Renal cortical epithelial cell (primary cell): Measurements from ENCODE around the gene KMT5C. TPM values are rescaled to one million over a fixed set of nuclear protein-coding genes. Genes with fewer than 3 reads are reported as not detected.
"Not testable (repeated sequence)": the region's sequence is repeated elsewhere in the genome, so short reads cannot be mapped to it uniquely, and the experiment has no call there.

ENCODE experiments used
- DNase-seq: peaks from one replicate; pipeline ENCODE4 v3.0.0-alpha.2; 2011; ENCODE audit warnings: low read depth
- total RNA-seq: library from RNA; depleted of rRNA; stranded (reverse); fragments of >200 nt; gene quantifications from 2 replicates; pipeline ENCODE4 v1.2.3, GENCODE V29; 2014

Gene KMT5C
- total RNA-seq, 1 donor from 2014 or later, result 10.4 TPM

DNA sequence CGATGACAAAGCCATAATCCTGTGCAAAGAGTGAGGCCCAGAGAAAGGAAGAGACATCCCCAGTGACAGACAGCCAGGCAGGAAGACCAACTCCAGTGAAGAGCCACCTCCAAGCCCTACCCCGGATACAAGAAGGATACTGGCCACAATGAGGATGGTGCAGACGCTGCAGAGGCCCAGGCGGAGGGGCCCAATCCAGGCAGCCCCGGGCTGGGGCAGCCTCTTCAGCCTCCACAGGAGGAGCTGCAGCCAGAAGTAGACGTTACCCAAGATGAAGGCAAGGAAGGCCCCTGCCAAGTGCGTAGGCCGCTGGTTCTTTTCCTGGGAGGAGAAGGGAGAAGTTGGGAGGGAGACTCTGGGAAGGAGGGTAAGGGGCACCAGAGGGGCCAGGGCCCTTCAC is 23.0 kb upstream of the KMT5C start:
- DNase-seq, result no peak

DNA sequence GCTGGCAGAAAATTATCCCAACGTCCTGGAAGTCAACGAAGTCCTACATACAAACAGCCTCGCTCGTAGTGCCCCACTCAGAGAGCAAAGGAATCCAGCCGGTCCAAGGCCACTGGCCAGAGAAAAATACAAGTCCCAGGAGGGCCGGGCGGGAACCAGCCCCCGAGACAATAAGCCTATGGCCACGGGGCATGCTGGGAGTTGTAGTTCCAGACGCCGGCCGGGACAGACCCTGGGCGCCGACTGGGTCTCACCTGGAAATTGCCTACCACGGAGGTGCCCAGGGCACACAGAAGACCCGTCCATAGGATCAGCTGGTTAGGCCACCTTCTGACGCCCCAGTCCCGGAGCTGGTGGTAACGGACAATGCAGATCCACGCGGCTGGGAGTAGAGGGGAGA is 19.9 kb upstream of the KMT5C start:
- no peak for DNase-seq

- no peak for DNase-seq
Measured at GRCh38 chr19:55320844-55321419, 18.7 kb upstream of the KMT5C start.

- DNase-seq, result no peak
Measured at GRCh38 chr19:55321466-55322137, 18.1 kb upstream of the KMT5C start.

- no peak for DNase-seq
Measured at GRCh38 chr19:55322204-55322885, 17.3 kb upstream of the KMT5C start.

GRCh38 chr19:55324662-55325061 is 15.0 kb upstream of the KMT5C start:
- DNase-seq, result no peak

DNA sequence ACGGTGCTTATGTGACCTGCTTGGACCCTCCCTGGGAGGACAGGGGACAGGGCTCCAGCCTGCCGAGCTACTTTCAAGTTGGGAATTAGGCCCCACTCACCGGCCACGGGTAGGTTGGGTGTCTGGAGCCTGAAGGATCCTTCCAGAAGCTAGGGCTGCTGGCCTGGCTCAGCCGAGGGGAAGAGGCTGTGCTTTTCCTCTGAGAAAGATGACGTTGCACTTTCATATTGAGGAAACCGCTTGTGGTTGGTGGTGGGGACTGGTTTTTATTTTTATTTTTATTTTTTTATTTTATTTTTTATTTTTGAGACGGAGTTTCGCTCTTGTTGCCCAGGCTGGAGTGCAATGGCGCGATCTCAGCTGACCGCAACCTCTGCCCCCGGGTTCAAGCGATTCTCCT is 14.5 kb upstream of the KMT5C start, which contains the start of gene TMEM150B:
TMEM150B (minus strand) TSS at position 170 of the 400 bp plus-strand sequence. CDS start 4,305 bp downstream, outside the sequence.
- DNase-seq, result no peak

DNA sequence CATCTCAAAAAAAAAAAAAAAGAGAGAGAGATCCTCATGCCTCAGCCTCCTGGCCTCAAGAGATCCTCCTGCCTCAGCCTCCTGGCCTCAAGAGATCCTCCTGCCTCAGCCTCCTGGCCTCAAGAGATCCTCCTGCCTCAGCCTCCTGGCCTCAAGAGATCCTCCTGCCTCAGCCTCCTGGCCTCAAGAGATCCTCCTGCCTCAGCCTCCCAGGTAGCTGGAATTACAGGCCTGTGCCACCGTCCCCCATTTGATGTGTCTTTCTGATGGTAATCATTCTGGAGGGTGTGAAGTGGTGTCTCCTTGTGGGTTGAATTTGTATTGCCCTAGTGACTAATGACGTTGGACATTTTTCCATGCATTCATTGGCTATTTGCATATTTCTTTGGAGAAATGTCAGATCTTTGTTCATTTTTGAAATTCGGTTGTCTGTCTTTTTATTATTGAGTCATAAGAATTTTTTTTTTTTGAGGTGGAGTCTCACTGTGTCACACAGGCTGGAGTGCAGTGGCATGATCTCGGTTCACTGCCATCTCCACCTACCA is 10.8 kb upstream of the KMT5C start:
- not testable (repeated sequence) for DNase-seq

DNA sequence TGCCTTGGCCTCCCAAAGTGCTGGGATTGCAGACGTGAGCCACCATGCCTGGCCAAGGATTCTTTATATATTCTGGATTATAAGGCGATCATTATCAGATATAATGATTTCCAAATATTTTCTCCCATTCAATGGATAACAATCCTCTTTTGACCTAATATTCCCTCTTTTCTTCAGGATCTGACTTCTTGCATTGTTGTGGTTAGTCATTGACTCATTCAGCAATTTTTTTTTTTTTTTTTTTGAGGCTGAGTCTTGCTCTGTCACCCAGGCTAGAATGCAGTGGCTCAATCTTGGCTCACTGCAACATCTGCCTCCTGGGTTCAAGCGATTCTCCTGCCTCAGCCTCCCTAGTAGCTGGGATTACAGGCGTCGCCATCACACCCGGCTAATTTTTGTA is 9.9 kb upstream of the KMT5C start:
- peak; percentile 49 for DNase-seq

GRCh38 chr19:55333870-55334269 is 5.8 kb upstream of the KMT5C start:
- peak; percentile 51 for DNase-seq

- no peak for DNase-seq
Measured at GRCh38 chr19:55336101-55336500, 3.6 kb upstream of the KMT5C start.

GRCh38 chr19:55339889-55340783 is 460 bp downstream of the KMT5C start:
- no peak for DNase-seq

DNA sequence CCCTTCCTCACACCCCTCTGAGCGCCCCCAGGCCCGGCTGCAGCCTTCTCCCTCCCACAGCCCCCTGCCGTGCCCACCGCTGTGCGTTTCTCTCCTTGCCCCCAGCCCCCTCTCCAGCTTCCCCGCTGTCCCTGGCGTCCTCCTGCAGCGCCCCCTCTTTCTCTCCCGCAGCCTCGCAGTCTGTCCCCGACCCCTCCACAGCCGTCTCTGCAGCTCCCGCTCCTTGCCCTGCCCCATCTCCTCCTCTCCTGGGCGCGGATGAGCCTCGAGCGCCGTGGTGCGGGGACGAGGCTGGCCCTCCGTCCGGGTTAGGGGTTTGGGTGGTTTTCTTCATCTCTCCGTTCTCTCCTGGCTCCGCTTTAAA is 1.1 kb downstream of the KMT5C start:
- DNase-seq, result no peak

DNA sequence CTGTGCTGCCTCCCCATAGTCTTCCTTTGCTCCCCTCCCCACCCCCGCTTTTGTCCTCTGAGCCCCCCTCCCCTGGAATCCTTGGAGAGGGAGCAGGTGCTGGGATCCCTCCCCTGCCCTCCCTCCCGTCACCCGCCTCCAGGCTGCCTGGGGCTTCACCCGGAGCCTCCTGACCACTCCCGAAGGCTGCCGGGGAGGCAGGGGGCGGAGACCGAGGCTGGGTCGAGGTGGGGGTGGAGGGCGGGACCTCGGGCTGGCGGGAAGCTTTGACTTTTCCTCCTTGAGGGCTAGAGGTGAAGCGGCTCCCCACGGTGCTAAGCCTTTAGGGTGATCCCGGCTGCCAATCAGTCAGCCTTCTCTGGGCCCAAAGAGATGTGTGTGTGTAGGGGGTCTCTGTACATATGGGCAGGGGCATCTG is 1.5 kb downstream of the KMT5C start:
- peak; percentile 37 for DNase-seq

DNA sequence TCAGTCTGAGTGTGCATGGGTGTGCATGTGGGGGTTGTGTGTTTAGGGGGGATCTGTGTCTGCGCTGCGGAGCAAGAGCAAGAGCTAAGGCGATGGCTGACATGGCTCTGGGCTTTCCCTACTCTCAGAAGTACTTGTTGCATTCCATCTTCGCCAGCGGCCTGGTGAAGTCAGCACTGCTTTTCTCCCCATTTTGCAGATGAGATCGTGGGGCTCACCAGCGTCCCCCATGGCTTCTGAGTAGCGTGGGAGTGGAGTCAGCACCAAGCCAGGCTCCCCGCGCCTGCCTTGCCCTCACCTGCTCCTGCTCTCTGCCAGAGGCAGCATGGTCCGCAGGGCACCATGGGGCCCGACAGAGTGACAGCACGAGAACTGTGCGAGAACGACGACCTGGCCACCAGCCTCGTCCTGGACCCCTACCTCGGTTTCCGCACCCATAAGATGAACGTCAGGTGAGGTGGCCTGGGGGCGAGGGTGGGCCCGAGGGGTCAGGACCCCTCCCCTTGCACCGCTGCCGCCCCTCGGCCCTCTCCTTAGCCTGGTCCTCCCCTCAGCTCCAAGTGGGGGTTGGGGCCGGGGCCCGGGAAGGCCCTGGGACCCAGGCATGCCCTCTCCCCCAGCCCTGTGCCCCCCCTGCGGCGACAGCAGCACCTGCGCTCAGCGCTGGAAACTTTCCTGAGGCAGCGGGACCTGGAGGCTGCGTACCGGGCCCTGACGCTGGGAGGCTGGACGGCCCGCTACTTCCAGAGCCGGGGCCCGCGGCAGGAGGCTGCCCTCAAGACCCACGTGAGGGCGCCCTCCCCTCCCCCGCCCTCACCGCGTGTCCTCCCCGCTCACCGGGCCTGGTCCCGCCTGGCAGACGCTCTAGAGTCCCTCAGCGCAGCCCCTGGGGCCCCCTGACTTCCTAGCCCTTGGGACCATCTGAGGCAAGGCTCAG is 2.2 kb downstream of the KMT5C start:
- DNase-seq, result no peak

GRCh38 chr19:55344444-55344843 is 4.8 kb downstream of the KMT5C start:
- DNase-seq, result no peak

- no peak for DNase-seq
Measured at GRCh38 chr19:55345101-55345817, 5.6 kb downstream of the KMT5C start.

DNA sequence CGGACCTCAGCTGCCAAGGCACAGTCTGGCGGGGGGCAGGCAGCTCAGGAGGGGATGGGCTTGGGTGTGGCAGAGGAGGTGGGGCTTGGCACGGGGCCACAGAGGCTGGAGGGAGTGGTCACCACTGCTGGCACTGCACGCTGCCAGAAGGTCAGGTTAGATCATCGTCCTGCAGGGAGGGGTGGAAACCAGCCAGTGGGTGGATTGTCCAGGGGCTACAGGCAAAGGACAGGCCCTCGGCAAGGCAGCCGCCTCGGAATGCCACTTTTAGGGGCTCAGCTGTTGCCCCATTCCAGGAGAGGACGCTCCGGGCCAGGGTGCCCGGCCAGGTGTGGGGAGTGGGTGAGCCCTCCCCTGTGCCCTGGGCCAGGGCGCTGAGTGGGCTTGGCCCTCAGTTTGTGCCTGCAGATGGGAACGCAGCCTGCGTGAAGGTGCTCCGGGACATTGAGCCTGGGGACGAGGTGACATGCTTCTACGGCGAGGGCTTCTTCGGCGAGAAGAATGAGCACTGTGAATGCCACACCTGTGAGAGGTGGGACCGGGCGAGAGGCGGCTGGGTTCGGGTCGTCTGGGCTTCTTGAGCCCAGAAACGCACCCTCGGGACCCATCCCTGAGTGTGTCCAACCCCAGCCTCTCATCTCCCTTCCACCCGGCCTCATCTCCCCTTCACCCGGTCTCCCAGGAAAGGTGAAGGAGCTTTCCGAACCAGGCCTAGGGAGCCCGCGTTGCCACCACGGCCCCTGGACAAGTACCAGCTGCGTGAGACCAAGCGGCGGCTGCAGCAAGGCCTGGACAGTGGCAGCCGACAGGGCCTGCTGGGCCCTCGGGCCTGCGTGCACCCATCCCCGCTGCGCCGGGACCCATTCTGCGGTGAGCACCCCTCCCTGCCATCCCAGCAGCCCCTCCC is 6.4 kb downstream of the KMT5C start:
- DNase-seq, result no peak
